Stimulated activated CD4-positive, alpha-beta T cell treated with anti-CD3 and anti-CD28 coated beads, Interleukin-12 subunit alpha, Interleukin-12 subunit beta, amount 100 ng/mL, for 48 hours (primary cell): ENCODE data around the gene ERP44.
A peak's percentile ranks its signal among the peaks of the same experiment; 100 is the strongest.
"Not testable (repeated sequence)": the region's sequence is repeated elsewhere in the genome, so short reads cannot be mapped to it uniquely, and the experiment has no call there.

Experiments used
- DNase-seq, 3 donors: peaks; one replicate each; pipeline ENCODE4 v3.0.0-alpha.2; 2020; ENCODE audit warnings: low read depth in 2 of 3, low spot score in 1 of 3

ERP44 gene

DNA sequence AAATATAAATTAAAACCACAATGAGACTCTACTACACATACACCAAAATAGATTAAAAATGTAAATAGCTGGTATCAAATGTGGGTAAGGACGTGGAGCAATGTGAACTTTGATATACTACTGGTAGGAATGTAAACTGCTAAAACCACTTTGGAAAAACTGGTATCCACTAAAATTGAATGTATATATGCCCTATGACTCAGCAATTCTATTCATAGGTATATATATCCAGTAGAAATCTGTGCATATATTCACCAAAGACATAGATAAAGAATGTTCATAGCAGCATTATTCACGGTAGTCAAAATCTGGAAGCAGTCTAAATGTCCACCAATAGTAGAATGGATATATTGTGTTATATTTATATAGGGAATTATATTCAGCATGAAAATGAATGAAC, 85.2 kb downstream of the ERP44 start:
- no peak for DNase-seq

DNA sequence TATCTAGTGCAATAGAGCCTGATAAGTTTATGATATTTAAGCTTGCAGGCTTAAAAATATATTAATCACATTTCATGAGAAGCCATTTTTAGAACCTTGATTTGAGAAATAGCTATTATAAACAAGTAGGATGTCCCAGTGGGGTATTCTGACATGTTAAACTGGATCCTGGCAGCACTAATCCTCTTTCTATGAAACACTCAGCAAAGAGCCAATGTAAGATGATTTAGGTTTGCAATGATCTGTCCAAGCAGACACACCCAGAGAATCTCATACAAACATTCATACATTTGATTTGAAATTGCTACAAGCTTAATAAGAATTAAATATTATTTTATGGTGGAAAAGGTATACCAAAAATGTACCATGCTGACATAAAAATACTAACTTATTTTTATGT, 86.5 kb downstream of the ERP44 start:
- no peak for DNase-seq

DNA sequence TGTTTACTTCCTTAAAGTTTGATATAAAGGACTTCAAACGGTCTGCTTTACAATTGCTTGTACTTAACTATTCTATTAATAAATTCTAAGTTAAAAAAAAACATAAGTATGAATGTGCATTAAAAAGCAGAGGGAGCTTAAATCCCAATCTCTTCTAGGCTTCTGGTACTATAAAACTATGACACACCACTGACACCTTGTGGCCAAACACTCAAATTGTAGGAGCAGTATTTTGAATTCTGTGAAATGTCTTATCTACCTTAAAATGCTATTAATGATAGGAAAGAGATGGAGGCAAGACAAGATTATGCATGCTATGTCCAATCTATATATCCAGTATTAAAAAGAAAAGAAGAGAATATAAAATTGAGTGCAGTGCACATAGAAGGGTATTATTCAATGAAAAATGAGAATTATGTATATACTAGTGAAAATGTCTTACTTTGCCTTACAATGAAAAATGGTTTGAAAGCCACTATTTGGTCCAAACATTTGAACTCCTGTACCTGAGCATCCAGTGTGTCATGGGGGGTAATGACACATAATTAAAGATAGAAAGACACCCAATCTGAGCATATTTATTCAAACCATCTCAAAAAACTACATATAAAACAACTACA, 87.6 kb downstream of the ERP44 start:
- peak in 2 of 3 donors; percentile 9 to 52 for DNase-seq

DNA sequence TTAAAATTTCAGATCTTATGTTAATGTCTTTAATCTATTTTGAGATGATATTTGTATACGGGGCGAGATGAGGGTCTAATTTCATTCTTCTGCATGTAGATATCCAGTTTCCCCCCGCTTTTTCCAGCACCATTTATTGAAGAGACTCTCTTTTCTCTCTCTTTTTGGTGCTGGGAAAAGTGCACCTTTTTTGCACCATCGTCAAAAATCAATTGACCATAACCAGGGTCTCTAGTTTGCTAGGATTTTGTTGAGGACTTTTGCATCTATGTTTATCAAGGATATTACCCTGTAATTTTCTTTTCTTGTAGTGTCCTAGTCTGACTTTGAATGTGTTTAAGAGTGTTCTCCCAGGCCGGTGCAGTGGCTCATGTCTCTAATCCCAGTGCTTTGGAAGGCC, 99.0 kb downstream of the ERP44 start:
- DNase-seq = no peak

DNA sequence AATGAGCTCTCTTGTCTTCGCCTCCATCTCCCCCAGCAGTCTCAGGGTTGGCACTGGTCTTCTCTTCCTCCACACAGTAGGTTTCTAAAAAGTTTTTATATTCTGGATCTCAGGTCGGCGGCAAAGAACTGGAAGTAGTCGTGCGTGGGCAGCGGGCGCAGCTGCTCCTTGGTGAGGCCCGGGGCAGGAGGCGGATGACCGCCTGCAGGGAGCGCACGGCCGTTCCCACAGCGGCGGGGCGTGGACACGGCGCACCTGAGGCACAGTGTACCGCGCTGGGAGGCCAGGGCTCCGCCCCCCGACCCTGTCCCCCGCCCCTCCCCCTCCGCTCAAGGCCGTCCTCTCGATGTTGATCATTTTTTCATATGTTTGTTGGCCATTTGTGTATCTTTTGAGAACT, 99.9 kb downstream of the ERP44 start:
- no peak for DNase-seq

DNA sequence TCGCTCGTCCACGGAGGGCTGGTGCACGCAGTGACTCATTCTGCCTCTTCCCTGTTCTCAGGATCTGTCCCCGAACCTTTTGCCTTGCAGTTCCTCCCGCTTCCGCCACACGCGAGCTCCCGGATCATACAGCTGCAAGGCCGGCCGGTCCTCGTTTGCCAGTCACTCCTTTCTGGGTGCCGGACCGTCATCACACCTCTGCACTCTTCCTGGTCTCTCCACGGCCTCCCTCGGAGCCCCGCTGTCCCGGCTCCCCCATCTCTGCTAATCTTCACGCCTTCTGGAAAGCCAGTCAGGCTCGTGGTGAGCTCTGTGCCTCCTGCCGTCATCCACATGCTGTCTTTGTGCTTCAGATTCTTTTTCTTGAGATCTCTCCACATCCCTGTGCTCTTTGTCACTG, 100.5 kb downstream of the ERP44 start:
- no peak for DNase-seq

DNA sequence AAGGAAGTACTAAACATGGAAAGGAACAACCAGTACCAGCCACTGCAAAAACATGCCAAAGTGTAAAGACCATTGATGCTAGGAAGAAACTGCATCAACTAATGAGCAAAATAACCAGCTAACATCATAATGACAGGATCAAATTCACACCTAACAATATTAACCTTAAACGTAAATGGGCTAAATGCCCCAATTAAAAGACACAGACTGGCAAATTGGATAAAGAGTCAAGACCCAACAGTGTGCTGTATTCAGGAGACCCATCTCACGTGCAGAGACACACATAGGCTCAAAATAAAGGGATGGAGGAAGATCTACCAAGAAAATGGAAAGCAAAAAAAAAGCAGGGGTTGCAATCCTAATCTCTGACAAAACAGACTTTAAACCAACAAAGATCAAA, 108.3 kb downstream of the ERP44 start:
- not testable (repeated sequence) for DNase-seq

DNA sequence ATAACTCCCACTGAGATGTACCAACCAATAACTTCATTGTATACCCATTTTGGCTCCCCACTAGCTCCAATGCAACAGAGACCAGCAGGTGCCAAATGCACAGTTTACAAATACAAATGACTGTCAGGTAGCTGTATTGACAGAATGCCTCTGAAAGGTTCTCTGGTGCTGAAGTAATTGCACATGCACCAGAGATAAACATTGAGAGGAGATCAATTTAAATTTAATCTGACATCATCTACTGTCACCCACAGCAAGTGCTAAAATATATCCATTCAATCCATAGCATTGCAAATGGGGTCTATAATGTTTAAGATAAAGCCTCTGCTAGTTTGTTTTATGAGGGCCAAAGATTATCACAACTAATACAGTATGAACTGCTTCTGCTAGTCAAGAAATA, 112.2 kb downstream of the ERP44 start:
- no peak for DNase-seq

DNA sequence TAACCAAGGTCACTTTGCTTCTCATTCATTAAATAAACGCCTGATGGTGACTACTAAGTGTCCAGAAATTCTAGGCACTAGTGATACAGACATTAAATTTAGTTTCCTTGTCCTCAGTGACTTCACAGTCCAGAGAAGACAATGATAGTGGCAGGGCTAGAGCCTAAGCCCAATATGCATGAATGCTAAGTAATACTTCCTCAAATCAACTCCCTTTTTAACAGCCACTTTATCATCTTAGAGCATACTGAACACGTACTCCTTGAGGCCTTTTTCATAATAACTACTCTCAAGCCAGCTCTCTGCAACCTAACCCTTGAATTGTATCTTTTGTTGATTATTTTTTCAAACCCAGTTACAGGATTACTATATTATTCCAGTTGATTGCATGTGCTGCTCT, 118.2 kb downstream of the ERP44 start:
- DNase-seq = no peak

DNA sequence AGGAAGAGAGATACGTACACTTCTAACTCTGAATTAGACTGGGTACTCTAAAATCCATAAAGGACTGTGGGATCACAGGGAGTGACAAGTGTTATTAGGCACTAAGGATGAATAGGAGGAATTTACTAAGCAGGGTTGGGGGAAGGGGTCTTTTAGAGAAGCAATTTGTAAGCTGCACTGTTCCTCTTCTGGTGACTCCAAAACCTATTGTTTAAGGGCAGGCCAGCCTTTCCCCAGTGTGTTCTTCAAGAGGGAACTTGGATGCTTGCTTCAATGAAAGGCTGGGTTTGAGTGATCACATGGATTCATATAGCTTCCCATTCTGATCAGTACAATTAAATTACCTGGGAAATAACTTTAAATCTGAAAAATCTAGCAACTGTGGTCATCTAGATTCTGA, 120.6 kb downstream of the ERP44 start:
- DNase-seq = no peak

DNA sequence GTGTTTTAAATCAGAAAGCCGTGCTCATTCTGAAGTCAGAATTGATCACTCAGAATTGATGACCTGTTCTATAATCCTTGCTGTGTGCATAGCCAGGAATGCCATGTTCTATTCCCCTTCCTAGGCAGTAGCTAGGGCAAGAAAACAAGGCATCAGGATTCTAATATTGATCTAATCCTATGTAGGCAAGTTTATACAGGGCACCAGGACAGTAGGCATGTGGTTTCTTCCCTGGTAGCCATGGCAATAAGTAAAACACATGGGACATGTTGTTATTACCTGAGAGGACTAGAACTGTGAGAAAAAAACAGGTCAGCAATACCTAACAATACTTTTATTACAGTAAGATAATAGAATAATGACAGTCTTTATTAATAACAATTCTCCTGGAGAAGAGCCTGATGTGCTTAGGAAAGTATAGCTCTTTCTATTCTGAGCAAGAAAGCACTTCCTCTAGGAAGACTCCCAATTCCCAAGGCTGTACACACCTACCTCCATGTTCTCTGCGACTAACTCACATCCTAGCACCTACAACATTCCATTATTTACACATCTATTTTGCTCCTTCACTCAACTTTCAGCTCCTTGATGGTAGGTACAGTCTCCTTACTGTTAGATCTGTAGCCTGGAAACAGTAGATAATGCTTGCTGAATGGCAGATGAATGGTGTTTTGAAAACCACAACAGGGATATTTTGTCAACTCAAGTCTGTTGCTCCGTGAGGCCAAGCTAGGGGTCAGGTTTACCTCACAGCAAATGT, 121.6 kb downstream of the ERP44 start:
- no peak for DNase-seq

DNA sequence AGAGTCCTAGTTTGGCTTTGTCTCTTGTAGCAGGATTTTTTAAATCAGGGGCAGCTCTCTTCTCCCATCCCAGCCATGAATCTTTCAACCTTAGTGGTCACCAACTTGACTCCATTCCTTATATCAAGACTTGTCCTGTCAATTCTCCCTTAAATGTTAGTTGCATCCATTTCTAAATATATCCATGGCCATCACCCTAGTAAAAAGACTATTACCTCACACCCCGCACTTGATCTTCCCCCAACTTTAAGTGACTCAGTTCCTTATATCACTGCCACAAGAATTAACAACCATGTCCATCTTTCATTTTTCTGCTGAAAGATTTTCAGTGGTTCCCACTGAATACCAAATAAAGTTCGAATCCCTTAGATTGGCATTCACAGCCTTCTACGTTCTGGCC, 125.3 kb downstream of the ERP44 start:
- no peak for DNase-seq

DNA sequence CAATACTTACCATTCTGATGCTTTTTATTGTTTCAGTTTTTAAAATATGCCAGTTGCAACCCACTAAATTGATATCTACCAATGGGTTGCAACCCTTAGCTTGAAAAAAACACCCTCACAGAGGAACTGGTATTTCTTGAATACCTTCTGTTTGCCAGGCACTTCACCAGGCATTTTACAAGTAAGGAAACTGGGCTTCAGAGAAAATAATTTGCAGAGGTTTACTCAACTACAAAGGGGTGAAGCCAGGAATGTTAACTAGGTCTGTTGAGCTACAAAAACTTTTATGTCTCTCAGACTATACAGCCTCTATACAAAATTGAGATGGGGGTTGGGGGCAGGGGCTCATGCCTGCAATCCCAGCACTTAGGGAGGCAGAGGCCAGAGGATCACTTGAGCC, 127.4 kb downstream of the ERP44 start:
- DNase-seq = no peak

DNA sequence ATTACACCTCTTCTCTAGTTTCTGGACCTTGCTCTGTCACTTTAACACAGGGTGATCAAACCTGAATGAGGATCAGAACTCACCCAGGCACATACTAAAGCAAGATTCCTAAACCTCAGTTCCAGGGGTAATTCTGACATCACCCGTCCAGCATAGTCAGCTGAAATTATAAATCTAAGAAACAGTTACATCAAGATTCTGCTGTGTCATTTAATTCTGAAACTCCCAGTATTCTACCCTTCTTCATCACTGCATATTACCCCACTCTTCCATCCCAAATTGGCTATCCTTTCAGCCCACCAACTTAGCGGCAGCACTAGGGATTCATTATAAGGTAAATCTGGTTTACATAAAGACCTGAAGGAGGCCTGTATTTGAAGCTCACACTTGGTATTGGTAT, 128.3 kb downstream of the ERP44 start:
- no peak for DNase-seq

DNA sequence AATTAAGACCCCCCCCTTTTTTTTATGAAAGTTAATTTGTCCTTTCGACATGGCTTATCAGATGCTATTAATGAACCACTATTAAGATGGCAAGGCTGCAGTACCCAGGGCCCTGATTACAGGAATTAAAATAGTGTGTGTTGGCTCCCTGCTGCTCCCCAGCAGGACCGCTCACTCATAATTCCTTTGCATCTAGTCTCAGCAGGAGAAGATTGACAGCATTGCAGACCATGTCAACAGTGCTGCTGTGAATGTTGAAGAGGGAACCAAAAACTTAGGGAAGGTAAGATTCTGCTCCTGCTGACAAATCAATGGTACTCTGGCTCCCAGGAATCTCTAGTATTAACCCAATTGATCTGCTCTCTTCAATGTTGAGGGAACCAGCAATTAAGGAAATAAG, 131.3 kb downstream of the ERP44 start:
- no peak for DNase-seq

DNA sequence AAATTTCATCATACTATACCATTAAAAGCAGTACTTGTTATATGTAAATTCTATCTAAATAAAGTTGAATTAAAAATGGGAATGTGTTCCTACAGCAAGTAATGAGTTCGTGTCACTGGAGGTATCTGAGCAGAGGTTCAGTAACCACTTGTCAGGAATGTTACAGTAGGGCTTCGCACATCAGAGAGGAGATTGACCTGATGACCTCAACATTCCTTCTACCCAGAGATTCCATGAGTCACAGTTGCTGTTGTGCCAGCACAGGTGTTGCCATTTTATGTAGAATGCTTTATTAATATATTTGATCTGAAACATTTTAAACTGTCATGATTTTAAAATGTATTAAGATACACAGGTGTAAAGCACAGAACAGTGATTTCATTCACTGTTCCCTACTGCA, 132.1 kb downstream of the ERP44 start:
- DNase-seq = no peak

DNA sequence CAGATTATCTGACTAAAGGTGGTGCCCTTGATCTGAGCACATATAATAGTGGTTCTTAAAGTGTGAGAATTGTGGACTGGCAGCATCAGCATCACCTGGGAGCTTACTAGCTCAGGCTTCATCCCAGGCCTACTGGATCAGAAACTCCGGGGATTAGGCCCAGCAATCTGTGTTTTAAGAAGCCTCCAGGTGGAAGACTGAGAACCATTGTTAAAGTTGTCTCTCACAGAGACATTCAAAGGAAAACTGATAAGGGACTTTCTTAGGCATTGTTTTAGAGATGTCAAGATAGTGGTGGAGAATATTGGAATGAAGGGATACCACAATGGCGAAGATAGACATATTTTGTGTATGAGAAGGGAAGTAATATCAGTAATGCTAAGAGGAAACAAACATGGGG, 132.8 kb downstream of the ERP44 start:
- no peak for DNase-seq

DNA sequence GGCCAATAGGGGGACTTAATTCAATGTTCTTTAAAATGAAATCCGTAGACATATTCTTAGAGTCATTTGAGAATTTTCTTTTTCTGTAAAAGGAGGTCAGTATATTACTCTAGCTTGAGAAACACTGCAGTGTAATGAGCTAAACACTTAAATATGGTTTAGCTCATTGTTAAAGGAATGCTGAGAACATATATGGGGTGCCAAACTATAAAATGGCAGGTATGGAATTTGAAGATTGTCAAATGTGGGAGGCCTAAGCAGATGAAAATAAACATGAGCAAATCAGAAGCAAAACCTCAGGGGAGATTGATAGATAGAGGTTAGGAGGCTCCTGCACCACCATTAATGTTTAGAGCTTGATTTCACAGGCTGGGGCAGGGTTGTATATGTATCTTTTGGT, 134.5 kb downstream of the ERP44 start:
- no peak for DNase-seq

DNA sequence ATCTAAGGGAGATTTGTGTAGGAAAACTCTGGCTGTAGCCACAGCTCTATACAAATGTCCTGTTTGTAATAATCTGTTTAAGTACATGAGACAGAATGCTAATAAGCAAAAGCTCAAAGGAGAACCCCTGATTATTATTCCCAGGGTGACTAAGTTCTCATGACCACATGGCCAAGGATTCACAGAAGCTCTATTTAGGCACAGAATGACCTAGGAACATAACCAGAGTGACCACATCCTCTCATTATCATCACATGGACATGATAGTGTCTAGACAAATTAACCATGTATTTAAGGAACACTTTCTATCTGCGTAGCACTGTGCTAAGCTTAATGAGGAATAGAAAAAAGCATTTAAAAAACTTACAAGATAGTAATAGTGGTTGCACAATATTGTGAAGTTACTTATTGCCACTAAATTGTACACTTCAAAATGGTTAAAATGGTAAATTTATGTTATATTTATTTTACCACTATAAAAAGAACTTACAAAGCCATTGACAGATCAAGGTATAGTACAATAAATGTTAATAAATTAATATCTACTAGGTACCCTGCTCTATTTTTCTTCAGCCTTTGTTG, 136.0 kb downstream of the ERP44 start:
- DNase-seq = no peak

DNA sequence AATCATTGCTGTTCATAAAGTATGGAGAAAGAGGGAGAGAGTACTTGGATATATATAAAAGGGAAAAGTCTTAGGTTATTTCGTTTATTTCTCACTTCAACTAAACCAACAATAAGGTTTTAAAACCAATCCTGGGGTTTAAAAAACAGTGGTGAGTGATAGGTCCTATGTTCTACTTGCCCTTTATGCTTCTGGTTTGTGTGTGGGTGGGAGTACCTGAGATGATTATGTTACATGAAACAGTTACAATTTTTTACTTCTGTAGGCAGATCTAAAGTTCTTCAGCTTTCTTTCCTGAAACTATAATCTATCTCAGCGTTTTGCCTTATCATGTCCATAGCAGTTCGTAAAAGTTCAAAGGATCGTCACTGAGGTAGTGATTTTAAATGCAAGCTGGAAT, 143.2 kb downstream of the ERP44 start:
- DNase-seq = peak in 1 of 3 donors; percentile 2

DNA sequence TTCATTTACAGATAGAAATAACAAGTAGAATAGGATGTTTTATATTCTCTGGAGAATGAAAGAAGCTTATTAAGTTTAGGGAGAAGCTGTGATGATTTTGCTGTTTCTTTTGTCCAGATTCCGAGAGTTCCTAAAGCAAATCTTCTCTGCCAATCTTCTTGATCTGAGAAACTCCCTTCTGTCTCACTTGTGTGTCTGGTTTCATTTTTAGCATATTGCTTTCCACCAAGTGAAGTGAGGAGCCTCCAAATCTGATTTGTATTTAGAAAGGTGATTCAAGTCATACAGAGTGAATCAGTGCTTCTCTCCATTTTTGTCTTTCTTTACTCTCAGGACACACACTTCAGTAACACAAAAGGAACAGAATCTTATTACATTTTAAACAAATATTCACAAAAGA, 144.0 kb downstream of the ERP44 start:
- no peak for DNase-seq

DNA sequence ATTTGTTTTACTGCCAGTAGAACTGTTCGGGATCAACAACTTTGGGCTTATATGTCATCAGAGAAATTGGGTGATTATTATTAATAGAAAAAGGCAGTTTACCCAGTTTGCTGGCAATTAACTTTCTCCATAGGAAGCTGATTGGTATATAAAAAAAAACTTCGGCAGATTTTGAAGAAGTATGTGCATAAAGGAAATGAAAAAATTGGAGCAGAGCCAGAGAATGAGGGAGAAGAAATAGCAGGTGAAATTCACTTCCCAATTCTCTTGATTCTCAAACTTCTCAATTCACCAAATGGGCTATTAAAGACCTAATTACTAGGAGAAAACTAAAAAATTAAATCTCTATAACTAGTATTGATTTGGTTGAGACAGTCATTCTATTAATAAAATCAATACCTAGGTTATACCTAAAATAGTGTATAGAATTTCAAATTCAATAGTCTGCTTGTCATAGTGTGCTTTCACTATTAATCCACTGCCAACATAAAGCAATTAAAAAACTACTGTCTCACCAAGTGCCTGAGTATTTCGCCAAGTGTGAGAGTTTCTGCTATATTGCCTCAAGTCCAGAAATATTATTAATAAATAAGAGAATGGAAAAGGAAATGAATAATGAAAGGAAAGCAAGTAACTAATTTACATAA, 144.8 kb downstream of the ERP44 start:
- DNase-seq = no peak
